GM21381 (cell line): Measurements from ENCODE around the gene PI4K2B.
A peak's percentile ranks its signal among the peaks of the same experiment; 100 is the strongest.
"Not testable (repeated sequence)": the region's sequence is repeated elsewhere in the genome, so short reads cannot be mapped to it uniquely, and the experiment has no call there.

Experiments used
- ATAC-seq: cut with Tn5 transposase; IDR thresholded peaks from one replicate; pipeline ENCODE4 v1.9.1; 2021; ENCODE audit warnings: mild to moderate bottlenecking, moderate library complexity; ENCODE audit not compliant: unreplicated experiment

PI4K2B gene

DNA sequence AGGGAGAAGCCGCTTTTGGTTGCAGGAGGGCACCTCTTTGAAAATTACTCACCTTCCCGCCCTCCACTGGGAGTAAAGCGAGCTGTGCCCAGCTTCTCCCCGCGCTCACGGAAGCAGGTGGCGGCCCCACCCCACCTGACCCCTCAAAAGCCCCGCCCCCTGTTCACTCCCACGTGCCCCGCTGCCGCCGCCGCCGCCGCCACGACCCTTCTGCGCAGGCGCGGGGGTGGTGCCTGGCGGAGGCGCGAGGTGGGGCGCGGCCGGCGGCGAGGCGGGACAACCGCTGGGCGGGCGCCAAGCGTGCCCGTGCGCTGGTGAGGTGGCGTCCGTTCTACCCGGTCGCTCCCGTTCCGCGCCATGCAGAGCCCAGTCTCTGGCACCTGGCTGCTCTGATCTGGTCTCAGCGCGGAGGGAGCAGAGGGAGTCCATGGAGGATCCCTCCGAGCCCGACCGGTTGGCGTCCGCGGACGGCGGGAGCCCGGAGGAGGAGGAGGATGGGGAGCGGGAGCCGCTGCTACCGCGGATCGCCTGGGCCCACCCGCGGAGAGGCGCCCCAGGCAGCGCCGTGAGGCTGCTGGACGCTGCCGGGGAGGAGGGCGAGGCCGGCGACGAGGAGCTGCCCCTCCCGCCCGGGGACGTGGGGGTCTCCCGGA, at the start of gene PI4K2B:
Gene PI4K2B, plus strand, starts transcription at position 297 of the 653 bp plus-strand sequence. Its CDS starts 131 bp downstream, at position 428.
- ATAC-seq: peak; percentile 74

DNA sequence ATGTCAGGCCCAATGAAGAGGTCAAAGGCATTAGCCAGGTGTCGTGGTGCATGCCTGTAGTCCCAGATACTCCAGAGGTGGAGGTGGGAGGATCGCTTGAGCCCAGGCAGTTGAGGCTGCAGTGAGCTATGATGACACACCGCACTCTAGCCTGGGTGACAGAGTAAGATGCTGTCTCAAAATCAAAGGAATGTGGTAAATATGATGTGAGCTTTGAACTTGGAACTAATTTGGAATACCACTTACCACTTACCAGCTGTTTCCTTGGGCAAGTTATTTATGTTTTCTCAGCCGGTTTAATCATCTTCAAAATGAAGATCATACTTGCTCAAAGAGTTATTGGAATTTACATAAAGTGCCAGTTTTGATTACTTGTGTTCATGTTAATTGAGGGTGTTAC, 49.8 kb upstream of the PI4K2B start:
- ATAC-seq: no peak

DNA sequence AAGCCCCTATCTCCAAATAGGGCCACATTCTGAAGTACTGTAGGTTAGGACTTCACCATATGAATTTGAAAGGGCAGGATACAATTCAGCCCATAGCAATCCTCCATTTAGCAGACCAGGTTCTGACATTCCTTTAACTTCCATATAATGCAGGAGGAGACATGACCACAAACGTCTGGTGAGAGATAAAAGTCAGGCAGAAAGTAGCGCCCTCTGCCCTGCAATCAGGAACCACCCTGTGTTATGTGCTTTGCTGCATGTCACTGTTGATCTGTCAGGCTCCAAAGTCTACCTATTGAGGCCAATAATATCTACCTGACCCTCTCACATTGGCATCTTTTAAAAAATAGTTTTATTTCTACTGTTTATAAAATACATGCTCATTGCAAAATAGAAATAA, 43.4 kb upstream of the PI4K2B start:
- no peak for ATAC-seq

DNA sequence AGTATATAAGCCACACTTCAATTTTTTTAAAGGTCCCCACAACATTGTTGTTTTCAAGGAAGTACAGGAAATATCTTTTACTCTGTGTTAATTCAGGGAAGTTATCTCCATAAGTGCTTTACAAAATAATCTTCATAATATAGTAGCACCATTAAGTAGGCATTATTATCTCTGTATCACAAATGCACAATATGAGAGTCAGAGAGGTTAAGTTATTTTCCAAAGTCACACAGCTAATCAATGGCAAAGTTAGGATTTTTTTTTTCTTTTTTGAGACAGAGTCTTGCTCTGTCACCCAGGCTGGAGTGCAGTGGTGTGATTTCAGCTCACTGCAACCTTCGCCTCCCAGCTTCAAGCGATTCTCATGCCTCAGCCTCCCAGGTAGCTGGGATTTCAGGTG, 35.1 kb upstream of the PI4K2B start:
- no peak for ATAC-seq

GRCh38 chr4:25207997-25208396, 25.8 kb upstream of the PI4K2B start:
- ATAC-seq: no peak

DNA sequence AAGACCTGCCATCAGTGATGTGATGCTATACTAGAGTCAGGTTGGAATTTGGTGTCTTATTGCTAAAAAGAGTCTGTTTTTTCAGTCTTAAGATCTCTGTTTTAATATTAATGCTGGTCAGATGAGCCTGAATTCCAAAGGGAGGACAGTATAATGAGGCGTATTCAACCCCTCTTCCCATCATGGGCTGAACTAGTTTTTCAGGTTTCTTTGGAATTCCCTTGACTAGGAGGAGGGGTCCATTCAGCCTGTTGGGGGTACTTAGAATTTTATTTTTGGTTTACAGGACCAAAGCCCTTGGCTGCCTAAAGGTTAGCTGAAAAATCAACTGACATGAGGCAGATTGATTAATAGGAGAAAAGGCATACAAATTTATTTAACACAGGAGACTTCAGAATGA, 24.1 kb upstream of the PI4K2B start:
- no peak for ATAC-seq

DNA sequence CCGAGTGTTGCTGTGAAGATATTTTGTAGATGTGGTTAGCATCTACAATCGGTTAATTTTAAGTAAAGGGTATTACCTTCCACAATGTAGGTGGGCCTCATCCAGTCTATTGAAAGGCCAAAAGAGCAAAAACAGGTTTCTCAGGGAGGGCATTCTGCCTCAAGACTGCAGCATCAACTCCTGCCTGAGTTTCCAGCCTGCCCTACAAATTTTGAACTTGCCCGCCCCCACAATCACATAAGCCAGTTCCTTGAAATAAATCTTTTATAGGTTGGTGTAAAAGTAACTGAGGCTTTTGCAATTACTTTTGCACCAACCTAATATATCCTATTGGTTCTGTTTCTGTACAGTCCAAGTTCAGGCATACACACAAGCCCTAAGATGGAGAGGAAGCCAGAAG, 22.1 kb upstream of the PI4K2B start:
- ATAC-seq: no peak

- ATAC-seq: no peak
These were observed 21.0 kb upstream of the PI4K2B start for GRCh38 chr4:25212822-25213221.

GRCh38 chr4:25213347-25213979, 20.4 kb upstream of the PI4K2B start:
- no peak for ATAC-seq

GRCh38 chr4:25214750-25215149, 19.1 kb upstream of the PI4K2B start:
- not testable (repeated sequence) for ATAC-seq

DNA sequence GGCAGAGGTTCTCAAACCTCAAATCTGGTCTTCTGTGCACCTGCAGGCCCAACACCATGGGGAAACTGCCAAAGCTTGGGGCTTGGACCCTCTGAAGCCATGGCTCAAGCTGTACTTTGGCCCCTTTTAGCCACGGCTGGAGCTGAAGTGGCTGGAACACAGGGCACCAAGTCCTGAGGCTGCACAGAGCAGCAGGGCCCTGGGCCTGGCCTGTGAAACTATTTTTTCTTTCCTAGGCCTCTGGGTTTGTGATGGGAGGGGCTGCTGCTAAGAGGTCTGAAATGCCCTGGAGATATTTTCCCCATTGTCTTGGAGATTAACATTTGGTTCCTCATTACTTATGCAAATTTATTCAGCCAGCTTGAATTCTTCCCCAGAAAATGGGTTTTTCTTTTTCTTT, 18.3 kb upstream of the PI4K2B start:
- ATAC-seq: no peak

GRCh38 chr4:25221377-25221776, 12.5 kb upstream of the PI4K2B start:
- no peak for ATAC-seq

DNA sequence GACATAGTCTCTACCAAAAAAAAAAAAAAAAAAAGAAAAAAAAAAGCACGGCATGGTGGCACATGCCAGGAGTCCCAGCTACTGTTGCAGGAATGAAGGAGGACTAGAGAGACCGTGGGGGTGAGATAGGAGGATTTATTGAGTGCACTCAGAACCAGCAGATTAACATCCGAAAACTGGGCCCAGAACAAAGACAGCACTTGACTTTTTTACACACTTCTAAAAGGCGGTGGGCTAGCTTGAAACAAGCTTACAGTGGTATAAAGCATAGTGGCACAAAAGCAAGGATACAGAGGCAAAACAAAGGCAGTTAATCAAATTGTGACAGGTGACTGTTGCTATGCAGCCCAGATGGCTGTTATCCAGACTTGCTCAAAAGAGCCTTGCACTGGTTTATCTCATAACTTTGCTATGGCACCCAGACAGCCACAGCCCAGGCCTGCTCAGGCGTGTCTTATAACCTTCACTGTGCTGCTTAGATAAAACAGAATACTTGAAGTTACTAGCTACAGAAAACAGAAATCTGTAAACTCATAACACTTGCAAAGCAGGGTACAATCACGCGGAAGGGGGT, 9.9 kb upstream of the PI4K2B start:
- ATAC-seq: no peak

- ATAC-seq: no peak
These were observed 4.0 kb upstream of the PI4K2B start for GRCh38 chr4:25229804-25230203.

DNA sequence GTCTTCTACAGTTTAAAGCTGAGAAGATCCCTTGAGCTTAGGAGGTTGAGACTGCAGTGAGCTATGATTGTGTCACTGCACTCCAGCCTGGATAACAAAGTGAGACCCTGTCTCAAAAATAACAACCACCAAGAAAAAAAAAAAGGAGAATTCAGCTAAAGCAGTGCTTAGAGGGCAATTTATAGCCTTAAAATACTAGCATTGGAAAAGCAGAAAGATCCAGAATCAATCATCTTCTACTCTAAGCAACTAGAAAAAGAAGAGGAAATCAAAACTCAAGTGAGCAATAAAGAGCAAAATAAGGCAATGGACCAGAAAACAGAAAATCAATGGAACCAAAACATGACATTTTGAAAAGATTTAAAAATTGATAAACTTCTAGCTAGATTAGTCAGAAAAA, 639 bp upstream of the PI4K2B start:
- no peak for ATAC-seq

DNA sequence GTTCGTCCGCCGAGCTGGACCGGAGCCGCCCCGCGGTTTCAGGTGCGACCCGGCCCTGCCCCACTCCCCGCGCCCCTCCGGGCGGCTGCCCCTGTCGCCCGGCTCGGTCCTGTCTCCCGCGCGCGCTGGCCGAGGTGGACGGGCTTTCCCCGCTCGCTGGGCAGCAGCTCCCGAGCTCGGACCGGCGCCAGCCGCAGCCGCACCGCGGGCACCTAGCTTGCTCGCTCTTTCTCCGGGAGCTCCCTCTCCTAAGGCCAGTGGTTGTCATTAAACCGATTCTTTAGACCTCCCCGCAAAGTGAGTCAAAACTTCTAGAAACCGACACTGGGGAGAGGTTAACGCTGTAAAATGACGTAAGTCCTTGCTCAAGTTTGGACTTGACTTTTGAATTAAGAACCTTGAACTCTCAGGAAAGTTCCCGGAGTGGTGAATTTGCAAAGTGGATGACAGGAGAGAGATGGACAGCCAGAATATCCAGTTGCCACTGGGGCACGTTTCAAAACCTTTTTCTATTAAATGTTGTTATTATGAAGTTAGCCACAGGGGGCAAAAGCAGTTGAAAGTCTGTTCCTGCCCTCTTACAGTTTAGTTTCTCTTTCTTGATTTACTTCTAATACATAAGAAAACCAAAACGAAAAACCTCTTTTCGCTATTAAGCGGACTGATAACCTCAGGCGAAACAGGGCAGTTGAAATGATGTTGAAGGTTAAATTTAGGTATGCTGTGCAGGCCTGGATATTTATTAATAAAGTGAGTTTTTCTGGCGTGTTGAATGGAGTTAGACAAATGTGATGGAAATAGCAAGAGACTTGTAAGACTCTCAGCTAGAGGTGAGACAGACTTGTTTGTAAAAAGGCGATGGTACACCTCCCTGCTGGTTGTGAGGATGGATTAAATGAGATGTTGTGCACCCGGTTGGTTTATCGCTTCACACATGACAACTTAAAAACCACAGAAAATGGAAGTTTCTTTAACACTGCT, 847 bp downstream of the PI4K2B start:
- peak; percentile 55 for ATAC-seq

DNA sequence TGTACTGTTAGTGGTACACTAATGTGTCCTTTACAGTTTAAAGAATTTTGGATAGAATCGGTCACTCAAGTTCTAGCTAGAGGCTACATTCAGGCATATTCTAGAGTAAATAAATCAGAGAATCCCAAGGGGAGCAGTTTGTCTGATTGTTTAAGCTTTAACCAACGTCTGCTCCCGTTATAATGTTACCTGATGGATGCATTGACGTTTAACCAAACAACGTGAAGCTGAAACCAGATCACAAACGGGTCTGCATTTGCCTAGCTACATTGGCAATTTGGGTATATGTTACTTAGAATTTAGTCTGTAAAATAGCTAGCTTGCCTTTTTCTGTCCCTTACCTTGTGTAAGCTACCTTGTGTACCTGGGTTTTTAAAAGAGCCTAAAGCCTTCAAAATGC, 1.6 kb downstream of the PI4K2B start:
- no peak for ATAC-seq

DNA sequence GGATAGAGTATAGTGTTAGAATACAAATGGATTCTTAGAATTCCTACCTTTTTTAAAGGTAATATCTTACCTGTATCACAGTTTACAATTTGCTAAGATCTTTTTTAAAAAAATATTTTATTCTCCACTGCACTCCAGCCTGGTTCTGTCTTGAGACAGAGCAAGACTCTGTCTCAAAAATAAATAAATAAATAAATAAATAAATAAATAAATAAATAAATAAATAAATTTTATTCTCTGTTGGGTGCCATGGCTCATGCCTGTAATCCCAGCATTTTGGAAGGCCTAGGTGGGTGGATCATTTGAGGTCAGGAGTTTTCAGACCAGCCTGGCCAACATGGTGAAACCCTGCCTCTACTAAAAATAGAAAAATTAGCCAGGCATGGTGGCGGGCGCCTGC, 2.2 kb downstream of the PI4K2B start:
- ATAC-seq: not testable (repeated sequence)

GRCh38 chr4:25236971-25237370, 3.1 kb downstream of the PI4K2B start:
- no peak for ATAC-seq

DNA sequence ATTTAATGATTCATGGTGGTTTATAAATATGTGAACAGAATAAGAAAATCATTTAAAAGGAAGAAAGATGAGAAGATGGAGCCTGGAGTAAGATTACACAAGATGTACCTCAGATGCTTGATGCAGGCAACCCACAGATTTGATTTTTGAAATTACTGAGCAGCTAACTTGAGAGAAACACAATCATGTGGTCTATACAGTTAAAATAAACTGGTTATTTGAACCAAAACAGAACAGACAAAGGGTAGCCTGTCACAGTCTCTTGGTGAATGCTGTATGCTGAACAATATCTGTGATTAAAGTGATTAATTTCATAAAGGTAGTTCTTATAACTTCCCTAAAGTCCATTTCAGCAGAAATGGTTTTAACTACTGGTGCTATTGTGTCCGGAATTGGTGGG, 4.2 kb downstream of the PI4K2B start:
- no peak for ATAC-seq

DNA sequence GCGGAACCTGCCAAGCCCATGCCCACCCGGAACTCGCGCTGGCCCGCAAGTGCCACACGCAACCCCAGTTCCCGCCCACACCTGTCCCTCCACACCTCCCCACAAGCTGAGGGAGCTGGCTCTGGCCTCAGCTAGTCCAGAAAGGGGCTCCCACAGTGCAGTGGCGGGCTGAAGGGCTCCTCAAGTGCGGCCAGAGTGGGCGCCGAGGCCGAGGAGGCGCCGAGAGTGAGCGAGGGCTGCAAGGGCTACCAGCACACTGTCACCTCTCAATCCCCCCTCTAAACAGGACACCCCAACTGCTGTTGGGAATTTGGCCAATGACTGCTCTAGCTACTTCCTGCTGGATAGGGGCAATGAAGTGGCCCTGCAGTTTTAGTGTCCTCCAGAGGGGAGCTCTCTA, 5.7 kb downstream of the PI4K2B start:
- not testable (repeated sequence) for ATAC-seq
